ENCODE measurements around the gene KRTAP3-2.

GRCh38 chr17:40974366-40974765, 25.3 kb downstream of the KRTAP3-2 start:
- TF ChIP-seq EZH2phosphoT487 (IDR thresholded peaks at IDR 0.05; ENCODE audit: borderline replicate concordance, low read depth, low read length), result no peak
- no peak for TF ChIP-seq CTCF (conservative IDR thresholded peaks at IDR 0.05; ENCODE audit: low read length)

Data from OCI-LY7 (cell line).